MM.1S (cell line): ENCODE data around the gene IRF6.

Experiments used
- CTCF ChIP-seq: fragments of 300-600 bp; sonication (generic); IDR thresholded peaks from 2 replicates; pipeline ENCODE4 v1.5.1; 2016; ENCODE audit warnings: antibody characterized with exemption, low read length, mixed read lengths
- EZH2 ChIP-seq: fragments of 300-600 bp; sonication (generic); optimal IDR thresholded peaks from 2 replicates; pipeline ENCODE3; 2017; ENCODE audit warnings: low read depth, mild to moderate bottlenecking, antibody characterized with exemption, low read length, mixed read lengths
- EZH2phosphoT487 ChIP-seq: fragments of 300-600 bp; sonication (generic); IDR thresholded peaks from 2 replicates; pipeline ENCODE4 v1.6.1; 2018; ENCODE audit warnings: antibody characterized with exemption, low read length

- no peak for TF ChIP-seq CTCF
- no peak for TF ChIP-seq EZH2
- no peak for TF ChIP-seq EZH2phosphoT487
Measured at GRCh38 chr1:209736490-209737117, 69.3 kb downstream of the IRF6 start.
